H1 (cell line): ENCODE results near the gene HLTF. TPM values are rescaled to one million over a fixed set of nuclear protein-coding genes. Genes with fewer than 3 reads are reported as not detected.

Experiments
- CTCF ChIA-PET: fragments of 300-600 bp; sonication (Branson Sonifier 250); formaldehyde crosslinking; loops from one replicate; lab custom pipeline; 2021; ENCODE audit not compliant: partially characterized antibody; lab: Charles Lee
- POLR2A ChIA-PET: fragments of 300-600 bp; sonication (Branson Sonifier 250); formaldehyde crosslinking; loops from one replicate; lab custom pipeline; 2021; ENCODE audit warnings: inconsistent platforms; ENCODE audit not compliant: partially characterized antibody; lab: Charles Lee
- DNase-seq, 2 experiments: peaks; one replicate each; pipeline versions ENCODE4 v3.0.0 to v3.0.0-alpha.2; 2010 to 2022; ENCODE audit warnings: low spot score in 2 of 2, low read depth in 1 of 2, mixed read lengths in 1 of 2
- FAIRE-seq: peaks from 2 replicates; lab custom pipeline; 2011; peaks lifted over from hg19 to GRCh38; lab: Jason Lieb, UNC
- H2AFZ ChIP-seq: 2 replicates; pipeline ENCODE4 v1.8.1; 2012; ENCODE audit warnings: low read length, inconsistent platforms
- H2AK5ac ChIP-seq: 2 replicates; pipeline ENCODE4 v1.6.1; 2013; ENCODE audit warnings: low read depth, low read length
- H2BK120ac ChIP-seq: replicated peaks from 2 replicates; pipeline ENCODE3; 2013; ENCODE audit warnings: low read depth, low read length, inconsistent platforms
- H2BK12ac ChIP-seq: 2 replicates; pipeline ENCODE4 v1.6.1; 2013; ENCODE audit warnings: low read depth, low read length
- H2BK15ac ChIP-seq: 2 replicates; pipeline ENCODE4 v1.6.1; 2013; ENCODE audit warnings: low read length
- H2BK20ac ChIP-seq: 2 replicates; pipeline ENCODE4 v1.6.1; 2013; ENCODE audit warnings: low read length
- H2BK5ac ChIP-seq: 2 replicates; pipeline ENCODE4 v1.6.1; 2013; ENCODE audit warnings: low read depth, low read length
- H3K14ac ChIP-seq: 2 replicates; pipeline ENCODE4 v1.6.1; 2013; ENCODE audit warnings: inconsistent platforms; ENCODE audit not compliant: insufficient read length
- H3K18ac ChIP-seq: 2 replicates; pipeline ENCODE4 v1.6.1; 2013; ENCODE audit warnings: low read length; ENCODE audit errors: extremely low read depth
- H3K23ac ChIP-seq: 2 replicates; pipeline ENCODE4 v1.6.1; 2013; ENCODE audit warnings: inconsistent platforms; ENCODE audit not compliant: insufficient read length
- H3K23me2 ChIP-seq: 2 replicates; pipeline ENCODE4 v1.6.1; 2013; ENCODE audit warnings: low read depth, low read length
- H3K27ac ChIP-seq: 2 replicates; pipeline ENCODE4 v1.6.1; 2011; ENCODE audit warnings: low read depth, low read length, inconsistent platforms
- H3K27me3 ChIP-seq, 4 experiments: replicated peaks in 1 of 4; 1 replicate in 1 of 4; 2 replicates in 3 of 4; pipeline versions ENCODE4 v1.6.1 to v1.8.1; 2011 to 2013; ENCODE audit warnings: low read length in 3 of 4, mild to moderate bottlenecking in 3 of 4, inconsistent platforms in 2 of 4, mixed read lengths in 2 of 4, moderate library complexity in 1 of 4; ENCODE audit not compliant: control insufficient read depth in 3 of 4, insufficient read depth in 3 of 4; ENCODE audit errors: extremely low read depth in 1 of 4
- H3K36me3 ChIP-seq, 4 experiments: 2 replicates each; pipeline versions ENCODE4 v1.6.1 to v1.8.1; 2011 to 2013; ENCODE audit warnings: mild to moderate bottlenecking in 4 of 4, low read length in 3 of 4, moderate library complexity in 2 of 4, control low read depth in 1 of 4, inconsistent platforms in 1 of 4; ENCODE audit not compliant: insufficient read depth in 4 of 4, control insufficient read depth in 2 of 4
- H3K4ac ChIP-seq: replicated peaks from 2 replicates; pipeline ENCODE3; 2013; ENCODE audit warnings: low read length, low read depth, mixed read lengths, inconsistent platforms; ENCODE audit not compliant: insufficient read length
- H3K4me1 ChIP-seq, 4 experiments: replicated peaks in 1 of 4; 1 replicate in 1 of 4; 2 replicates in 3 of 4; pipeline versions ENCODE4 v1.6.1 to v1.8.1; 2011 to 2013; ENCODE audit warnings: low read length in 3 of 4, inconsistent platforms in 2 of 4, mixed read lengths in 1 of 4; ENCODE audit not compliant: insufficient read depth in 4 of 4, control insufficient read depth in 3 of 4
- H3K4me2 ChIP-seq, 2 experiments: 2 replicates each; pipeline versions ENCODE4 v1.6.1 to v1.8.1; 2011 to 2013; ENCODE audit warnings: low read depth in 2 of 2, low read length in 2 of 2, control low read depth in 1 of 2, inconsistent platforms in 1 of 2, mild to moderate bottlenecking in 1 of 2; ENCODE audit not compliant: insufficient read depth in 1 of 2
- H3K4me3 ChIP-seq, 4 experiments: fragments of 200-600, 300-600 bp in 1 of 4; sonication (generic), shearing (Covaris generic), sonication (Bioruptor Twin) in 1 of 4; 2 replicates each; pipeline versions ENCODE4 v1.5.1 to v1.8.1; 2011 to 2016; ENCODE audit warnings: low read length in 4 of 4, low read depth in 3 of 4, control low read depth in 2 of 4, inconsistent platforms in 2 of 4, mild to moderate bottlenecking in 2 of 4, mixed read lengths in 1 of 4, moderate library complexity in 1 of 4; ENCODE audit not compliant: insufficient read depth in 2 of 4; ENCODE audit errors: extremely low read depth in 1 of 4
- H3K56ac ChIP-seq: replicated peaks from 2 replicates; pipeline ENCODE3; 2013; ENCODE audit warnings: low read depth, mild to moderate bottlenecking, mixed read lengths, low read length, inconsistent platforms; ENCODE audit not compliant: insufficient read length
- H3K79me1 ChIP-seq: 2 replicates; pipeline ENCODE4 v1.6.1; 2013; ENCODE audit warnings: low read depth, low read length, control low read depth
- H3K79me2 ChIP-seq, 2 experiments: 2 replicates each; pipeline versions ENCODE4 v1.6.1 to v1.8.1; 2012 to 2013; ENCODE audit warnings: low read length in 2 of 2, mild to moderate bottlenecking in 2 of 2, inconsistent platforms in 1 of 2; ENCODE audit not compliant: insufficient read depth in 2 of 2, control insufficient read depth in 1 of 2
- H3K9ac ChIP-seq, 4 experiments: replicated peaks in 1 of 4; 1 replicate in 1 of 4; 2 replicates in 3 of 4; pipeline versions ENCODE4 v1.6.1 to v1.8.1; 2011 to 2013; ENCODE audit warnings: low read depth in 3 of 4, low read length in 3 of 4, control low read depth in 2 of 4, mild to moderate bottlenecking in 2 of 4, moderate library complexity in 2 of 4, inconsistent platforms in 1 of 4; ENCODE audit errors: extremely low read depth in 1 of 4
- H3K9me3 ChIP-seq, 2 experiments: 2 replicates each; pipeline versions ENCODE4 v1.6.1 to v1.8.1; 2012 to 2013; ENCODE audit warnings: mild to moderate bottlenecking in 2 of 2, moderate library complexity in 2 of 2, control low read depth in 1 of 2, inconsistent platforms in 1 of 2, low read depth in 1 of 2, low read length in 1 of 2, mixed read lengths in 1 of 2; ENCODE audit not compliant: insufficient read depth in 2 of 2
- H4K20me1 ChIP-seq, 2 experiments: replicated peaks in 1 of 2; 2 replicates each; pipeline versions ENCODE3 to v1.8.1; 2011 to 2013; ENCODE audit warnings: inconsistent platforms in 2 of 2, low read length in 2 of 2, mild to moderate bottlenecking in 1 of 2; ENCODE audit not compliant: insufficient read depth in 2 of 2, control insufficient read depth in 1 of 2
- H4K5ac ChIP-seq: 2 replicates; pipeline ENCODE4 v1.6.1; 2013; ENCODE audit warnings: low read length, low read depth, mixed read lengths, inconsistent platforms; ENCODE audit not compliant: insufficient read length
- H4K8ac ChIP-seq: 2 replicates; pipeline ENCODE4 v1.8.0; 2013; ENCODE audit warnings: mild to moderate bottlenecking, moderate library complexity, low read length, inconsistent platforms; ENCODE audit not compliant: insufficient read depth; ENCODE audit errors: extremely low read depth
- H4K91ac ChIP-seq: replicated peaks from 2 replicates; pipeline ENCODE3; 2013; ENCODE audit warnings: low read length, mixed read lengths, inconsistent platforms; ENCODE audit not compliant: insufficient read length
- BCL11A ChIP-seq, 2 experiments: IDR thresholded peaks; one replicate each; pipeline ENCODE4 v1.6.1; 2011; ENCODE audit warnings: low read depth in 2 of 2, low read length in 2 of 2, mild to moderate bottlenecking in 2 of 2
- CBX5 ChIP-seq: fragments of 300-800, 300-1000 bp; sonication (generic); IDR thresholded peaks from 2 replicates; pipeline ENCODE4 v1.7.1; 2016; ENCODE audit warnings: antibody characterized with exemption, low read length, low read depth
- CBX8 ChIP-seq: fragments of 300-800, 300-1000 bp; sonication (generic); IDR thresholded peaks from 2 replicates; pipeline ENCODE4 v1.7.1; 2016; ENCODE audit warnings: low read depth, low read length, borderline replicate concordance
- RNF2 ChIP-seq: fragments of 200-900, 300-1000 bp; sonication (generic); IDR thresholded peaks from 2 replicates; pipeline ENCODE4 v1.7.1; 2016; ENCODE audit warnings: borderline replicate concordance, low read depth, mild to moderate bottlenecking, antibody characterized with exemption, low read length; ENCODE audit not compliant: poor library complexity, severe bottlenecking; ENCODE audit errors: missing control alignments
- WGBS, 2 experiments: shearing (Covaris generic) in 1 of 2; methylation state at CpG; one replicate each; pipeline versions ENCODE4 v1.1.6 to v1.1.7; 2013 to 2015; ENCODE audit warnings: low lambda C conversion rate in 2 of 2, mixed read lengths in 2 of 2, inconsistent platforms in 1 of 2, low coverage in 1 of 2, missing lambda C conversion rate in 1 of 2; ENCODE audit not compliant: insufficient replicate concordance in 2 of 2, insufficient coverage in 1 of 2, insufficient read length in 1 of 2; ENCODE audit errors: extremely low coverage in 1 of 2, missing lambda C conversion rate in 1 of 2; 5-methylcytosine and 5-hydroxymethylcytosine counted together
- polyA plus RNA-seq, 7 experiments: library from polyadenylated mRNA; depleted of rRNA in 3 of 7; stranded (reverse) in 5 of 7; unstranded in 2 of 7; fragments of >200 nt in 5 of 7; fragments of 200-250 nt in 2 of 7; gene quantifications; 1 replicate in 5 of 7; 2 replicates in 1 of 7; 4 replicates in 1 of 7; pipeline versions ENCODE4 v1.2.1 to v1.2.3, GENCODE V29; 2011 to 2013; ENCODE audit warnings: missing spikeins in 2 of 7, mixed read lengths in 2 of 7
- total RNA-seq: library from RNA; stranded (reverse); fragmentation: NEBNext Ultra II Directional; extraction: Animal tissue kit (Norgen Biotek cat#: 25700); gene quantifications from 2 replicates; pipeline ENCODE4 v1.2.1, GENCODE V29; 2021

The HLTF gene
- total and polyA plus RNA-seq, 2 of the 8 experiments (the other 6 are each of a cell fraction or from before 2014, with no cell fraction given): 18.1 to 60.3 TPM

GRCh38 chr3:149101641-149102040 is 15.3 kb upstream of the HLTF start:
- TF ChIP-seq BCL11A (IDR thresholded peaks at IDR 0.05; ENCODE audit: low read depth in 2 of 2, low read length in 2 of 2) (no peak), CBX5 (no peak), CBX8 (no peak), RNF2 (no peak)
- CTCF ChIA-PET: interaction anchor here (1.1 to 2.1 kb wide), 2 partner anchors 18 to 283 kb away, joined by 3 to 8 read pairs; no protein-coding TSS in a partner anchor
- no peak overlapping the region for H3K4me2 ChIP-seq

More at GRCh38 chr3:149101641-149102040, 15.3 kb upstream of the HLTF start:
- no peaks in the 10 kb centered on the region for H3K79me2 ChIP-seq
- H3K4ac ChIP-seq: no peak overlapping the region
- no peak overlapping the region for H3K23ac ChIP-seq
- H2BK12ac ChIP-seq: no peak overlapping the region
- no peak overlapping the region for H3K9ac ChIP-seq
- H3K36me3 ChIP-seq: no peaks in the 10 kb centered on the region
- H3K27ac ChIP-seq: no peak overlapping the region
- FAIRE-seq: no peak
- H3K18ac ChIP-seq: no peak overlapping the region
- H3K27me3 ChIP-seq: no peaks in the 10 kb centered on the region
- WGBS, 2 experiments: 95 to 100% methylated on average over 1 to 3 of the region's 3 CpGs
- H3K79me1 ChIP-seq: no peaks in the 10 kb centered on the region
- H3K4me3 ChIP-seq: no peak overlapping the region
- H3K4me1 ChIP-seq: no peaks in the 10 kb centered on the region
- POLR2A ChIA-PET: no interaction called here
- H2AFZ ChIP-seq: no peak overlapping the region
- H4K8ac ChIP-seq: no peak overlapping the region
- no peak overlapping the region for H3K56ac ChIP-seq
- no peak overlapping the region for H2BK20ac ChIP-seq
- H3K9me3 ChIP-seq: peaks cover 7 to 15% of the 10 kb centered on the region in 2 experiments; a peak in 3 of 4 replicates
- no peak overlapping the region for H2BK120ac ChIP-seq
- H4K5ac ChIP-seq: no peak overlapping the region
- no peak overlapping the region for H4K91ac ChIP-seq
- H3K23me2 ChIP-seq: no peaks in the 10 kb centered on the region
- no peak overlapping the region for H2BK5ac ChIP-seq
- no peak overlapping the region for H2BK15ac ChIP-seq
- DNase-seq: no peak
- no peak overlapping the region for H2AK5ac ChIP-seq
- H3K14ac ChIP-seq: no peak overlapping the region
- H4K20me1 ChIP-seq: no peaks in the 10 kb centered on the region
